ENCODE results near the gene OSCP1.

GRCh38 chr1:36484099-36484498, 33.8 kb upstream of the OSCP1 start:
- TF ChIP-seq CTCF (optimal IDR thresholded peaks at IDR 0.05 in 1 of 3, IDR thresholded peaks at IDR 0.05 in 1 of 3, conservative IDR thresholded peaks at IDR 0.05 in 1 of 3; ENCODE audit: extremely low read depth in 1 of 3, insufficient read depth in 2 of 3, low read length in 3 of 3) (no peak), EZH2 (IDR thresholded peaks at IDR 0.05; ENCODE audit: low read length) (no peak)
